ELR (cell line): ENCODE data around the gene FOXP4.
A peak's percentile ranks its signal among the peaks of the same experiment; 100 is the strongest.

Source experiments
- DNase-seq: peaks from one replicate; pipeline ENCODE4 v3.0.0-alpha.2; 2015; ENCODE audit warnings: low read depth

Gene FOXP4

GRCh38 chr6:41519745-41520699 is 26.2 kb upstream of the FOXP4 start:
- DNase-seq: no peak

- DNase-seq: no peak
Measured at GRCh38 chr6:41522780-41523548, 23.2 kb upstream of the FOXP4 start.

- DNase-seq: no peak
Measured at GRCh38 chr6:41523915-41524633, 22.1 kb upstream of the FOXP4 start.

- DNase-seq: no peak
Measured at GRCh38 chr6:41524634-41525011, 21.6 kb upstream of the FOXP4 start.

- no peak for DNase-seq
Measured at GRCh38 chr6:41527721-41528408, 18.3 kb upstream of the FOXP4 start.

- no peak for DNase-seq
Measured at GRCh38 chr6:41528409-41528963, 17.7 kb upstream of the FOXP4 start.

- no peak for DNase-seq
Measured at GRCh38 chr6:41529049-41529448, 17.1 kb upstream of the FOXP4 start.

GRCh38 chr6:41529970-41530369 is 16.2 kb upstream of the FOXP4 start:
- no peak for DNase-seq

GRCh38 chr6:41530476-41530875 is 15.7 kb upstream of the FOXP4 start:
- no peak for DNase-seq

GRCh38 chr6:41531016-41531415 is 15.2 kb upstream of the FOXP4 start:
- DNase-seq: no peak

- DNase-seq: peak; percentile 43
Measured at GRCh38 chr6:41531591-41532582, 14.3 kb upstream of the FOXP4 start.

GRCh38 chr6:41535766-41536165 is 10.4 kb upstream of the FOXP4 start:
- DNase-seq: peak; percentile 14

GRCh38 chr6:41536795-41537758 is 9.1 kb upstream of the FOXP4 start:
- DNase-seq: no peak

- peak; percentile 9 for DNase-seq
Measured at GRCh38 chr6:41538556-41539182, 7.5 kb upstream of the FOXP4 start.

GRCh38 chr6:41539204-41539603 is 7.0 kb upstream of the FOXP4 start:
- no peak for DNase-seq

- no peak for DNase-seq
Measured at GRCh38 chr6:41541364-41541763, 4.8 kb upstream of the FOXP4 start.

- no peak for DNase-seq
Measured at GRCh38 chr6:41543087-41543486, 3.1 kb upstream of the FOXP4 start.

GRCh38 chr6:41545247-41545702 is 906 bp upstream of the FOXP4 start:
- DNase-seq: no peak

GRCh38 chr6:41546475-41546865 is 289 bp downstream of the FOXP4 start:
- DNase-seq: no peak
